ACHN (cell line): ENCODE measurements around the gene PELI3.

Source experiments
- DNase-seq: peaks from one replicate; pipeline ENCODE4 v3.0.0-alpha.2; 2015
- in situ Hi-C: cut with HindIII; loops from 2 replicates; pipeline ENCODE4 v1.10.0; 2017; ENCODE audit warnings: low sequenced_read_pairs, low pct_ligation_motif_present, low pct_unique_long_range_greater_than_20kb

PELI3 gene

DNA sequence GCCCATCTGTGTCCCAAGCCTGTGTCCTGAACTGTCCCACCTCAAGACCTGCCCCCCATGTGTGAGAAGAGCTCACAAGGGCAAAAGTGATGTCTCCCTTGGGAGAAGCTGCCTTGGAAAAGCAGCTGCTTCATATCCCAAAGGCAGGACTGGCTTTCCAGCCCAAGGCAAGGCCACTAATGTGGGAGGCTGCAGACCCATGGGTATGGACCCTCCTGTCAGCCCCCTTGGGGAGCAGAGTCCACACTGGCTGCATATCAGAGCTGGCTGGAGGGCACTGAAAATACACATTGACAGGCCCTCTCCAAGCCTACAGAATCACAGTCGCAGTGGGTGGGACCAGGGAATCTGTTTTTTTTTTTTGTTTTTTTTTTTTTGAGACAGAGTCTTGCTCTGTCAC lies 2.7 kb downstream of the PELI3 start:
- no peak for DNase-seq
- in situ Hi-C loops, result no loop called here

DNA sequence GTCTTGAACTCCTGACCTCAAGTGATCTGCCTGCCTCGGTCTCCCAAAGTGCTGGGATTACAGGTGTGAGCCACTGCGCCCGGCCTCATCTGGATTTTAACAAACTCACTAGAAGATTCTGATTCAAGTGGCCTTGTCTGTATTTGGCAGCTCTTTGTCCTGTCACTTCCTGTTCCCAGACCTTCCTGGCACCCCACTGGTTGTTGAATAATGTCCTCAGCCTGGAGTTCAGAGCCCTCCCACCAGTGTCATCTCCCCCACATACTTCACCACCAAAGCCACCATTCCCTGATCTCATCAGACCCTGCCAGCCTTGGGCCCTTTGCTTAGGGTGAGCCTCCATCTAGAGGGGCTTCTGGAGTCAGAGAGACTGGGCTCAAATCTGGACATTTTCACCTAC lies 3.3 kb downstream of the PELI3 start:
- no peak for DNase-seq
- in situ Hi-C loops, result no loop called here

- in situ Hi-C loops, result no loop called here
Observed at GRCh38 chr11:66471142-66471541, 4.4 kb downstream of the PELI3 start.

GRCh38 chr11:66472054-66472453 lies 5.3 kb downstream of the PELI3 start:
- in situ Hi-C loops, result no loop called here
- no peak for DNase-seq

More at GRCh38 chr11:66471142-66471541, 4.4 kb downstream of the PELI3 start:
- DNase-seq, result no peak

- in situ Hi-C loops, result no loop called here
Observed at GRCh38 chr11:66473167-66473566, 6.5 kb downstream of the PELI3 start.

GRCh38 chr11:66473608-66474515 lies 7.2 kb downstream of the PELI3 start:
- in situ Hi-C loops, result no loop called here
- no peak for DNase-seq

More at GRCh38 chr11:66473167-66473566, 6.5 kb downstream of the PELI3 start:
- no peak for DNase-seq

DNA sequence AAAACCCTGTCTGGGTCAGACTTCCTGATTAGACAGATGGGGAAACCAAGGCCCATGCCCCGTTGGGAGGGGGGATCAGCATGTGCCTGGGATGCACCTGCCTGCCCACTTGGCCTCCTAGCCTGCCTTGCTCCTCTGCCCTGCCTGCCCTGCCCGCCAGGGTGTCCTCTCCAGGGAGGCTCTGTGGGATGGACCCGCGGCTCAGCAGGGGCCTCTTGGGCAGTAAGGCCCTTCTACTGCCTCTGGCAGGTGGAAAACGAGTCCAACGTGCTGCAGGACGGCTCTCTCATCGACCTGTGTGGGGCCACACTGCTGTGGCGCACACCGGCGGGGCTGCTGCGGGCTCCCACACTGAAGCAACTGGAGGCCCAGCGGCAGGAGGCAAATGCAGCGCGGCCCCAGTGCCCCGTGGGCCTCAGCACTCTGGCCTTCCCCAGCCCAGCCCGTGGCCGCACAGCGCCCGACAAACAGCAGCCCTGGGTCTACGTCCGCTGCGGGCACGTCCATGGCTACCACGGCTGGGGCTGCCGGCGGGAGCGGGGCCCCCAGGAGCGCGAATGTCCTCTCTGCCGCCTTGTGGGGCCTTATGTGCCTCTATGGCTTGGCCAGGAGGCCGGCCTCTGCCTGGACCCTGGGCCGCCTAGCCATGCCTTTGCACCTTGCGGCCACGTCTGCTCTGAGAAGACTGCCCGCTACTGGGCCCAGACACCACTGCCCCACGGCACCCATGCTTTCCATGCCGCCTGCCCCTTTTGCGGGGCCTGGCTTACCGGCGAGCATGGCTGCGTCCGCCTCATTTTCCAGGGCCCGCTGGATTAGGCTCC lies 8.9 kb downstream of the PELI3 start:
- DNase-seq, result no peak
- in situ Hi-C loops, result no loop called here

DNA sequence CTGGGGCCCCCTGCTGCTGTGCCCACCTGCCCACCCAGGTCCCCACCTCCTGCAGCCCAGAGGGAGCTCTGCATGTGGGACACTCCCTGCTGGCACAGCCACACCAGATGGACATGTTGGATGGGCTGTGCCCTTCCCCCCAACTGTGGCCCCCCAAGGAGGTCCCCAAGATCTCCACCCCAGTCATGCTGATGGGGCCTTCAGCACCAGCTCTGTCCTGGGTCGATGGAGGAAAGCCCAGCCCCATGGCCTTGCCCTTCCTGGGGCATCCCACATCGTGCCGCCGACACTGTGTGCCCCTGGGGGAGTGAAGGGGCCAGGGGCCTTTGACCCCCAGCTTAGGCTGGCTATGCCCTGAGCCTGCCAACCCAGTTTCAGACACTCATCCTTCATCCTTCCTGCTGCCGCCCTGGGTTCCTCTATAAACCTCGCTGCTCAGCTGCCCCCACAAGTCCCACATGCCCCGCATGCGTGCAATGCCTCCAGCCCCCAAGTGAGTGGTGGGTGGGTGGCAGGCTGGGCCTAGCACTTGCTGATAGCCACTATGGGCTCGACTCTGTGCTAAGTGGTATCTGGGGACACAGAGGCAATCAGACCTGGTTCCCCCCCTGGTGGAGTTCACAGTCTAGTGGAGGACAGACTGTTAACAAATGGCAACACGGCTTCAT lies 9.6 kb downstream of the PELI3 start:
- DNase-seq, result no peak
- in situ Hi-C loops, result no loop called here

DNA sequence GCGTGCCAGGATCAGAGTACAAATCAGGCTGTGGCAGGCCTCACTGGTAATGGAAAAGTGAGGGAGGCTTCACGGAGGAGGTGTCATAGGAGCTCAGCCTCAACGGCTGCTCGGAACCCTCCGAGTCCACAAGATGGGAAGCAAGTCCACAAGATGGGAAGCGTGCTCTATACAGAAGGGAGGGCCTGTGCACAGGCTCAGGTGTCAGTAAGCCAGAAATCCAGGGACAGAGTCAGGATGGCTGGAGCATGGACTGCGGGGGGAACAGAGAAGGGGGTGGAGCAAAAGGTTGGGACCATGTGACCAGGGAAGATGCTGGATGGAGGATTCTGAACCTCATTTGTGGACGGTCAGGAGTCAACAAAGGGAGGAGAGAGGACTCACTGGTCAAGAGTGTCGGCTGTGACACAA lies 10.1 kb downstream of the PELI3 start:
- no peak for DNase-seq
- in situ Hi-C loops, result no loop called here

DNA sequence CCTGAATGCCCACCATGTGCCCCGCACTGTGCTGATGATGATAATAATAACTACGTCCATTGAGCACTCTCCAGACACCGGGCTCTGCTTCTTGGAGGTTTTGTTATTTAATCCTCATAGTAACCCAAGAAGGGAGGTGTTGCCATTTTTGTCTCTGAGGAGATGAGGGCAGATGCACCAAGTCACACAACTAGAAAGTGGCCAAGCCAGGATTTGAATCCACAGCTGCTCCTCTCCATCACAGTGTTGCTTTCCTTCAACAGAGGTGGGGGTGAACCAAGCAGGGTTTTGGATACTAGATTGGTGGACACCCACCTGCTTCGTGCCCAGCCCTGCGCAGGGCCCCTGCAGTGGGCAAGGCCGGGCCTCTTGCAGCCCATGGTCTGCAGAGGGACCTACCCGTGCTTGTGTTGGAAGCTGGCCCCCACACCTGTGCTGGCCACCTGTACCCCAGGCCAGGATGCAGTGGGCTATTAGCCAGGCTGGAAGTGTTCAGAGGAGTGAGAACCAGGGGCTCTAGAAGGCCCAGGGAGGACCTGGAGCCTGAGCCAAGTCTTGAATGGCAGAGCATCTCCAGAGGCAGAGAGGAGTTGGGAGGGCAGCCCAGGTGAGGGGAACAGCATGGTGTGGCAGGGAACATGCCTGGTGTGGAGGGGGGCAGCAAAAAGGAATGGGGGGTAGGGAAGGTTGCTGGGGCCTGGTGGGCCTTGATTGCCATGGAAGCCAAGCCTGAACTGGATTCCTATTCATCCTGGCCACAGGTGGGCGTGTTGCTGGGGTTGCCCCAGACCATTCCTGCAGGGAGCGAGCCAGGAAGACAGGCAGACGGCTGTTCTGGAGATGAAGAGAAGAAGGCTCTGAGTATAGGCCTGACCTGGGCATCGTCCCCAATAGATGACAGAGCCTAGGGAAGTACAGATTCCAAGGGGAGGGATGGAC lies 10.8 kb downstream of the PELI3 start:
- in situ Hi-C loops, result no loop called here
- no peak for DNase-seq

DNA sequence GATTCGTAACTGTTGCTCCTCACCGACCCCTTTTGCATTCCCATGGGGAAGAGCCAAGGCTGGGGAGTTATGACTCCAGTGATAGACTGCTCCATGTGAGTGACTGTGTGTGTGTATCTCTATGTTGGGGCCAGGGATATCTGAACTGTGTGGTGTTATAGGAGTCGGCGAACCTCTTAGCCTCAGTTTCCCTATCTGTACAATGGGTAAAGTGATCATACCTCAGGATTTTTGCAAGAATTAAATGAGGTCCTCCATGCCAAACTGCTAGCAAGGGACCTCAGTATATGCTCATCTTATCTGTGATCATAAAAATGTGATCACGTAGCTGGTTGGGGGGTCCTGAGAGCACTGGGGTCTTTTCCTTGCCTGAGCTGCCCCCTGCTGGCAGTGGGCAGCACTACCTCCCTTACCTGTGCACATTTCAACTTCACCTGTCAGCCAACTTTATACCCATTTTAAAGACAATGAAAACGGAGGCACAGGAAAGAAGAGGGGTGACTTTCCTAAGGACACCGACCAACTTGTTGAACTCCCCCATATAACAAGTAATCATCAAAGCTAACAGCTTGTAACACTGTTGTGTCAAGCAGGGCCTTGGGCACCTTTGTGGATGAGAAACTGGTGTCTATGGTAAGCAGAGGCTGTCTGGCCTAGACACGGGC lies 12.2 kb downstream of the PELI3 start:
- in situ Hi-C loops, result no loop called here

GRCh38 chr11:66479394-66480116 lies 12.8 kb downstream of the PELI3 start:
- peak; percentile 73 for DNase-seq
- in situ Hi-C loops, result no loop called here

More for the DNA sequence above, 12.2 kb downstream of the PELI3 start:
- DNase-seq, result peak; percentile 15

DNA sequence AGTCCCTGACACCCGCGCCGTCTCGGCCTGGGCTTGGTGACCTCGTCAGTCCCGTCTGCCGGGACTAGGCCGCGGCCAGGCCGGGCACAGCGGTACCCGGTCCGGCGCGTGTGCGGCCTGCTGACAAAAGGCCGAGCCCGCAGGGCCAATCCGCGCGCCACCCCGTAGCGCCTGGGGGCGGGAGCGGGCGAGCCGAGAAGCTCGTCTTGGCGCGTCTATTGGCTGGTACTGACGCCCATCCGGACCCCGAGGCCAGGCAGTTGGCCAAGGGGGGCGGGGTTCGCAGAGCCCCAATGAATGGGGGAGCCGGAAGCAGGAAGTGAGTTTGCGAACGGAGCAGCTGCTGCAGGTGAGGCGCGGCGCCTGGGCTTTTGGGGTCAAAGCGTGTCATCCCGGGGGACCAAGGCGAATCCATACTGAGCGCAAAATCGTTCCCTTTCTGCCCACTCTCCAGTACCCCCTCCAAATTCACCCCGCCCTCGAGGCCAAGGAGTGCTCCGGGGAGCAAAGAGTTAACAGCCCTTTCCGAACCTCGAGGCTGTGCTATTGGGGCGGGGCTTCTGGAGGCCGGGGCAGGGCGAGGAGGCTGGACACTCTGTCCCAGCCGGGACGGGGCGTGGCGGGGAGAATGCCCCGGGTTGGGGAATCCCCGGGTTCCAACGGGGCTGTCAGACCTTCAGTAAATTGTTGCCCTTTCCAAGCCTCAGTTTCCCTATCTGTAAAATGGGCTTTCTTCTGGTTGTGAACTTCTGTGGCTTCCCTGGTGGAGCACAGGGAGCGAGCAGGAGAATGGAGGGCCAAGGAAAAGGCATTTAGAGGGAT lies 13.6 kb downstream of the PELI3 start, which contains the start of gene DPP3:
Gene DPP3 (plus strand): TSS at position 318 of the 822 bp plus-strand sequence. CDS start 1,767 bp downstream, outside the sequence.
- in situ Hi-C loops, result no loop called here
- peak; percentile 96 for DNase-seq

DNA sequence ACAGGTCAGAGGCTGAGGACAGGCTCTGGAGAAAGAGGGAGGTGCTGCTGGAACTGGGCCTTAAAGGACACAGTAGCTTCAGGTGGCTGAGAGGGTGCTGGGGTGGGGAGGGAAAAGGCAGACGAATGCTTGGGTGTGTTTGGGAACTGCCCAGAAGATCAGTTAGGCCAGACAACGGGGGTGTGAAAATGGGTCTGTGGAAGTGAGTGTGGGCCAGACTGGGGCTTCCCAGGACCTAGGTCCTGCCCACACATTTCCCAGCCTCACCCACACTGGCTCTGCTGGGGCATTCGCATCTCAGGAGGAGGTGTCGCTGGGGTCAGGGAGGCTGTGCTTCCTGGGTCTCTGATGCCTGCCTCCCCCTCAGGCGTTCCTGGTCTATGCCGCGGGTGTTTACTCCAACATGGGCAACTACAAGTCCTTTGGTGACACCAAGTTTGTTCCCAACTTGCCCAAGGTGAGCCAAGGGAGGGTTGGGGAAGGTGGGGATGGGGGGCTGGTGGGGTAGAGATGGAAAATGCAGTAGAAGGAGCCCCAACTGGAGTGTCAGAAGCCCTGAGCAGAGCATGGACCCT lies 18.2 kb downstream of the PELI3 start:
- in situ Hi-C loops, result no loop called here
- no peak for DNase-seq

GRCh38 chr11:66488957-66489356 lies 22.3 kb downstream of the PELI3 start:
- no peak for DNase-seq
- in situ Hi-C loops, result no loop called here

DNA sequence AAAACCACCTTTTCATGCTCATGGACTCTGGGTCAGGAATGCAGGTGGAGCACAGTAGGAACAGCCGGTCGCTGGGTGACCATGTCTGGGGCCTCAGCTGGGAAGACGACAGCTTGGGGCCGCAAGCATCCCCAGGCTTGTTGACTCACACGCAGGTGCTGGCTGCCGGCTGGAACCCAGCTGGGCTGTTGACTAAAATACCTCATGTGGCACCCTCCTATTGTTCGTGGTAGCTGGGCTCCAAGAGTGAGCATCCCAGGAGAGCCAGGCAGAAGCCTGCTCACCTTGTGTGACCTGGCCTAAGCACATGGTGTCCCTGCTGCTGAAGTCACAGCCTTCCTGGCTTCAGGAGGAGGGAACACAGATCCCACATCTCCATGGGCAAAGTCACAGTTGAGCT lies 22.9 kb downstream of the PELI3 start:
- in situ Hi-C loops, result no loop called here
- DNase-seq, result no peak
